ENCODE results near the gene C20orf96.
A peak's percentile ranks its signal among the peaks of the same experiment; 100 is the strongest.

Gene C20orf96

GRCh38 chr20:326645-327185, 36.2 kb upstream of the C20orf96 start:
- Histone ChIP-seq H2AFZ (ENCODE audit: low read length, unreplicated experiment) (peak overlapping the region; percentile 60), H3K27me3 (ENCODE audit: insufficient read depth, low read length) (no peaks in the 10 kb centered on the region), H3K79me2 (ENCODE audit: control insufficient read depth, insufficient read depth, low read length, unreplicated experiment) (peaks cover 15% of the 10 kb centered on the region), H3K36me3 (ENCODE audit: insufficient read depth, low read length) (no peaks in the 10 kb centered on the region), H3K27ac (ENCODE audit: low read depth, low read length) (peak overlapping the region; percentile 73; the same call in 1 of the 2 replicates), H3K4me1 (ENCODE audit: control insufficient read depth, insufficient read depth, low read length, unreplicated experiment) (peaks cover 29% of the 10 kb centered on the region), H3K4me3 (ENCODE audit: low read depth, low read length) (peak overlapping the region; percentile 88)

DNA sequence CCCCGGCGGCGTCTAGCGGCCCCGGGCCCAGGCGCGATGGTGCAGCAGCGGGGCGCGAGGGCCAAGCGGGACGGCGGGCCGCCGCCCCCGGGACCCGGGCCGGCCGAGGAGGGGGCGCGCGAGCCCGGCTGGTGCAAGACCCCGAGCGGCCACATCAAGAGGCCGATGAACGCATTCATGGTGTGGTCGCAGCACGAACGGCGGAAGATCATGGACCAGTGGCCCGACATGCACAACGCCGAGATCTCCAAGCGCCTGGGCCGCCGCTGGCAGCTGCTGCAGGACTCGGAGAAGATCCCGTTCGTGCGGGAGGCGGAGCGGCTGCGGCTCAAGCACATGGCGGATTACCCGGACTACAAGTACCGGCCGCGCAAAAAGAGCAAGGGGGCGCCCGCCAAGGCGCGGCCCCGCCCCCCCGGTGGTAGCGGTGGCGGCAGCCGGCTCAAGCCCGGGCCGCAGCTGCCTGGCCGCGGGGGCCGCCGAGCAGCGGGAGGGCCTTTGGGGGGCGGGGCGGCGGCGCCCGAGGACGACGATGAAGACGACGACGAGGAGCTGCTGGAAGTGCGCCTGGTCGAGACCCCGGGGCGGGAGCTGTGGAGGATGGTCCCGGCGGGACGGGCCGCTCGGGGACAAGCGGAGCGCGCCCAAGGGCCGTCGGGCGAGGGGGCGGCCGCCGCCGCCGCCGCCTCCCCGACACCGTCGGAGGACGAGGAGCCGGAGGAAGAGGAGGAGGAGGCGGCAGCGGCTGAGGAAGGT, 35.5 kb upstream of the C20orf96 start:
- Histone ChIP-seq H3K27ac (ENCODE audit: low read depth, low read length) (peak overlapping the region; percentile 73), H3K79me2 (ENCODE audit: control insufficient read depth, insufficient read depth, low read length, unreplicated experiment) (peaks cover 15% of the 10 kb centered on the region), H3K36me3 (ENCODE audit: insufficient read depth, low read length) (no peaks in the 10 kb centered on the region), H3K4me3 (ENCODE audit: low read depth, low read length) (peak overlapping the region; percentile 88), H3K27me3 (ENCODE audit: insufficient read depth, low read length) (no peaks in the 10 kb centered on the region), H3K4me1 (ENCODE audit: control insufficient read depth, insufficient read depth, low read length, unreplicated experiment) (peaks cover 29% of the 10 kb centered on the region), H2AFZ (ENCODE audit: low read length, unreplicated experiment) (peak overlapping the region; percentile 81)

- Histone ChIP-seq H3K27ac (ENCODE audit: low read depth, low read length) (peak within 1 kb of the TSS; percentile 78), H3K27me3 (ENCODE audit: insufficient read depth, low read length) (no peaks in the 10 kb centered on the region)
These were observed 34.7 kb upstream of the C20orf96 start, which contains the start of gene SOX12 for GRCh38 chr20:325045-325888. TSS of gene SOX12 (plus strand) at chr20:325552. CDS start at chr20:325925, 373 bp downstream.

DNA sequence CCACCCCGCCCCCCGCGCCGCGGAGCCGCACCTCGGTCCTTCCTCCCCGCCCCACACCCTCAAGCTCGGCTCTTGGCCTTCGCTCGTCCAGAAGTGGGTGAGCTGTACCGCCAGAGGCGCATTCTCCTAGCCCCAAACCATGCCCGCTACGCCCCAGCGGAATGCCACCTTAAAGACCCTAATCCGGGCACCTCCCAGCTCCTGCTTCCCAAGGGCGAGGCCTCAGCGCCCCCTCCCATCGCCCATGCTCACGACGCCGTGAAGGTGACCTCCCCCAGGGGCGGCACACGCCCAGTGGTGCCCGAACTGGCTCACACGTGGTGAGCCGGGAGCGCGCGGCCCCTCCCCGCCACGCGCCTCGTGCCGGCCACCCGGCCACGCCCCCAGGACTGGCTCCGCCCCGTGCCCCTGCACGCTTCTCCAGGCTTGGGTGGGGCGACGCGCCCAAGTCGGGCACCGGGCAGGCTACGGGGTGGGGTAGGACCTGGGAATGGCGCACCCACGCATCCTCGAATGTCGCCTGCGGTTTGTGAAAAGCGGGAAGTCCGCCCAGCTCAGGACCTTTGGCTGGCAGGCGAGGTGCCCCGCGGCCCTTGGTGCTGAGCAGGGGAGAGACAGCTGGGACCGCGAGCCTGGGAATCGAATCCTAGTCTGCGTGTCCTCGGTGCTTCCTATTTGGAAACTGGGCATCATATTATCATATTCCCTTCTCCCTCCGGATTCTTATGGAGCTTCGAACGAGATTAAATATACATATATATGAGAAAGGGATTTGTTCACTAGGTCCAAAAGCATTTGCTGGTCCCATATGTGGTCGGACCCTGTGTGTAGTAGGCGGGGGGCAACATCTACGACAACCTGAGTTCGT, 33.9 kb upstream of the C20orf96 start:
- peak overlapping the region; percentile 48 for H2AFZ ChIP-seq (ENCODE audit: low read length, unreplicated experiment)
- peaks cover 18% of the 10 kb centered on the region for H3K4me1 ChIP-seq (ENCODE audit: control insufficient read depth, insufficient read depth, low read length, unreplicated experiment)
- peak overlapping the region; percentile 88 for H3K4me3 ChIP-seq (ENCODE audit: low read depth, low read length)
- H3K27me3 ChIP-seq (ENCODE audit: insufficient read depth, low read length): no peaks in the 10 kb centered on the region
- H3K79me2 ChIP-seq (ENCODE audit: control insufficient read depth, insufficient read depth, low read length, unreplicated experiment): peaks cover 15% of the 10 kb centered on the region
- peak overlapping the region; percentile 78 for H3K27ac ChIP-seq (ENCODE audit: low read depth, low read length)
- H3K36me3 ChIP-seq (ENCODE audit: insufficient read depth, low read length): no peaks in the 10 kb centered on the region

More at GRCh38 chr20:325045-325888, 34.7 kb upstream of the C20orf96 start, which contains the start of gene SOX12:
- H3K36me3 ChIP-seq (ENCODE audit: insufficient read depth, low read length): no peaks in the 10 kb centered on the region
- H3K79me2 ChIP-seq (ENCODE audit: control insufficient read depth, insufficient read depth, low read length, unreplicated experiment): peaks cover 15% of the 10 kb centered on the region
- H2AFZ ChIP-seq (ENCODE audit: low read length, unreplicated experiment): peak within 1 kb of the TSS; percentile 81
- peaks cover 27% of the 10 kb centered on the region for H3K4me1 ChIP-seq (ENCODE audit: control insufficient read depth, insufficient read depth, low read length, unreplicated experiment)
- peak within 1 kb of the TSS; percentile 88 for H3K4me3 ChIP-seq (ENCODE audit: low read depth, low read length)

DNA sequence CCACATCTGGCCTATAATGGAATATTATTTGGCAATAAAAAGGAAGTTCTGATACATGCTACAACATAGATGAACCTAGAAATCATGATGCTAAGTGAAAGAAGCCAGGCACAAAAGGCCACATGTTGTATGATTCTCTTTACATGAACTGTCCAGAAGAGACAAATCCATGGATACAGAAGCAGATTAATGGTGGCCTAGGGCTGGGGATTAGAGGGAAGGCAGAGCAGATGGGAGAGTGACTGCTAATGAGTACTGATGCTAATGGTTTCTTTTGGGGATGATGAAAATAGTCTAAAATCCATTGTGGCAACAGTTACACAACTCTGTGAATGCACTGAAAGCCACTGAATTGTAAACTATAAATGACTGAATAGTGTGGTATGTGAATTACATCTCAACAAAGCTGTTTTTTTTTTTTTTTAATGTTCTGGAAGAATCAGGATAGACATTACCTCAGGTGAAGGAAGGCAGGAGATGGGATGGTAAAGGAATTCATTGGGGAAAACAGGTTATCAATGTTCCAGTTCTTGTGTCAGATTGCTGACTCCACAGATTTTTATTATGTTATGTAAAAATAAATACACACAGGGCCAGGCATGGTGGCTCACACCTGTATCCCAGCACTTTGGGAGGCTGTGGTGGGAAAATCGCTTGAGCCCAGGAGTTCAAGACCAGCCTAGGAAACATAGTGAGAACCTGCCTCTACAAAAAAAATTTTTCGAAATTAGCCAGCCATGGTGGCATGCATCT, 25.9 kb upstream of the C20orf96 start:
- Histone ChIP-seq H3K4me3 (ENCODE audit: low read depth, low read length) (no peak overlapping the region), H3K4me1 (ENCODE audit: control insufficient read depth, insufficient read depth, low read length, unreplicated experiment) (peaks cover 11% of the 10 kb centered on the region), H3K79me2 (ENCODE audit: control insufficient read depth, insufficient read depth, low read length, unreplicated experiment) (no peaks in the 10 kb centered on the region), H3K27me3 (ENCODE audit: insufficient read depth, low read length) (no peaks in the 10 kb centered on the region), H3K27ac (ENCODE audit: low read depth, low read length) (no peak overlapping the region), H2AFZ (ENCODE audit: low read length, unreplicated experiment) (no peak overlapping the region), H3K36me3 (ENCODE audit: insufficient read depth, low read length) (no peaks in the 10 kb centered on the region)

DNA sequence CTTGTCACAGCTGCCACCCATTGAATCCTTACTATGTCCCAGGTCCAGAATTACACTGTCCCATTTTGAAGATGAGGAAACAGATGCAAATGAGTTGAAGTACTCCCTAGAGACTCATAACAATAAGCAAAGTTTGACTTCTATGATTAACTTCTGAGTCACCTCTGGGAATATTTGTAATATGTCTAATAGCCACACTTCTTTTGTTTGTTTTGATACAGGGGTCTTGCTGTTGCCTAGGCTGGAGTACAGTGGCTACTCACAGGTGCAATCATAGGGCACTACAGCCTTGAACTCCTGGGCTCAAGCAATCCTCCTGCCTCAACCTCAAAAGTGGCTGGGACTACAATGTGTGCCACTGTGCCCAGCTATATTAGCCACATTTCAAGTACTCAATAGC, 23.4 kb upstream of the C20orf96 start:
- Histone ChIP-seq H2AFZ (ENCODE audit: low read length, unreplicated experiment) (no peak overlapping the region), H3K4me1 (ENCODE audit: control insufficient read depth, insufficient read depth, low read length, unreplicated experiment) (peaks cover 19% of the 10 kb centered on the region), H3K27ac (ENCODE audit: low read depth, low read length) (no peak overlapping the region; the same call in 1 of the 2 replicates), H3K36me3 (ENCODE audit: insufficient read depth, low read length) (no peaks in the 10 kb centered on the region), H3K4me3 (ENCODE audit: low read depth, low read length) (no peak overlapping the region), H3K79me2 (ENCODE audit: control insufficient read depth, insufficient read depth, low read length, unreplicated experiment) (no peaks in the 10 kb centered on the region), H3K27me3 (ENCODE audit: insufficient read depth, low read length) (no peaks in the 10 kb centered on the region)

- no peaks in the 10 kb centered on the region for H3K79me2 ChIP-seq (ENCODE audit: control insufficient read depth, insufficient read depth, low read length, unreplicated experiment)
- H3K36me3 ChIP-seq (ENCODE audit: insufficient read depth, low read length): no peaks in the 10 kb centered on the region
- H3K4me1 ChIP-seq (ENCODE audit: control insufficient read depth, insufficient read depth, low read length, unreplicated experiment): peaks cover 23% of the 10 kb centered on the region
- H3K4me3 ChIP-seq (ENCODE audit: low read depth, low read length): no peak overlapping the region
- H3K27ac ChIP-seq (ENCODE audit: low read depth, low read length): no peak overlapping the region
- no peak overlapping the region for H2AFZ ChIP-seq (ENCODE audit: low read length, unreplicated experiment)
- H3K27me3 ChIP-seq (ENCODE audit: insufficient read depth, low read length): no peaks in the 10 kb centered on the region
These were observed 22.9 kb upstream of the C20orf96 start for GRCh38 chr20:313402-313801.

- Histone ChIP-seq H3K27me3 (ENCODE audit: insufficient read depth, low read length) (no peaks in the 10 kb centered on the region), H3K4me3 (ENCODE audit: low read depth, low read length) (no peak overlapping the region), H3K36me3 (ENCODE audit: insufficient read depth, low read length) (no peaks in the 10 kb centered on the region), H3K79me2 (ENCODE audit: control insufficient read depth, insufficient read depth, low read length, unreplicated experiment) (no peaks in the 10 kb centered on the region), H3K27ac (ENCODE audit: low read depth, low read length) (no peak overlapping the region), H3K4me1 (ENCODE audit: control insufficient read depth, insufficient read depth, low read length, unreplicated experiment) (peaks cover 23% of the 10 kb centered on the region), H2AFZ (ENCODE audit: low read length, unreplicated experiment) (no peak overlapping the region)
These were observed 22.3 kb upstream of the C20orf96 start for GRCh38 chr20:312866-313265.

- H3K4me1 ChIP-seq (ENCODE audit: control insufficient read depth, insufficient read depth, low read length, unreplicated experiment): peaks cover 23% of the 10 kb centered on the region
- H3K36me3 ChIP-seq (ENCODE audit: insufficient read depth, low read length): no peaks in the 10 kb centered on the region
- no peak overlapping the region for H3K27ac ChIP-seq (ENCODE audit: low read depth, low read length)
- H3K27me3 ChIP-seq (ENCODE audit: insufficient read depth, low read length): no peaks in the 10 kb centered on the region
- H3K4me3 ChIP-seq (ENCODE audit: low read depth, low read length): no peak overlapping the region
- no peak overlapping the region for H2AFZ ChIP-seq (ENCODE audit: low read length, unreplicated experiment)
- H3K79me2 ChIP-seq (ENCODE audit: control insufficient read depth, insufficient read depth, low read length, unreplicated experiment): no peaks in the 10 kb centered on the region
These were observed 21.5 kb upstream of the C20orf96 start for GRCh38 chr20:312067-312466.

Measured in ACC112 (cell line).